PC-9 (cell line): ENCODE results near the gene ANXA7. TPM values are rescaled to one million over a fixed set of nuclear protein-coding genes. Genes with fewer than 3 reads are reported as not detected.

Experiments
- BruUV-seq: library from RNA; stranded (reverse); fragments of 400-500 nt; replicated peaks from 2 replicates; lab custom pipeline; 2021; lab: Mats Ljungman, UMichigan
- CTCF ChIA-PET: fragments of 300-600 bp; sonication (Branson Sonifier 250); formaldehyde crosslinking; loops from one replicate; lab custom pipeline; 2022; ENCODE audit warnings: antibody characterized with exemption; lab: Charles Lee
- POLR2A ChIA-PET: fragments of 300-600 bp; sonication (Branson Sonifier 250); formaldehyde crosslinking; loops from one replicate; lab custom pipeline; 2022; ENCODE audit warnings: antibody characterized with exemption; ENCODE audit not compliant: unreplicated experiment; lab: Charles Lee
- DNase-seq, 2 experiments: peaks; one replicate each; pipeline versions ENCODE4 v3.0.0 to v3.0.0-alpha.2; 2015 to 2022; ENCODE audit warnings: mixed read lengths in 1 of 2
- H2AFZ ChIP-seq: fragments of 200-600 bp; sonication (generic); 2 replicates; pipeline ENCODE4 v1.8.1; 2017; ENCODE audit warnings: antibody characterized with exemption
- H3F3A ChIP-seq: fragments of 200-600 bp; sonication (generic); 2 replicates; pipeline ENCODE4 v1.8.1; 2017; ENCODE audit warnings: antibody characterized with exemption, mild to moderate bottlenecking, low read depth; ENCODE audit not compliant: insufficient read depth
- H3K27ac ChIP-seq: fragments of 200-600 bp; sonication (generic); 2 replicates; pipeline ENCODE4 v1.6.1; 2016; ENCODE audit warnings: mixed run types
- H3K27me3 ChIP-seq: fragments of 200-600 bp; sonication (generic); 2 replicates; pipeline ENCODE4 v1.6.1; 2016; ENCODE audit warnings: low read depth, mixed run types; ENCODE audit not compliant: insufficient read depth
- H3K36me3 ChIP-seq: fragments of 200-600 bp; sonication (generic); 2 replicates; pipeline ENCODE4 v1.6.1; 2016; ENCODE audit warnings: low read depth, mixed run types
- H3K4me1 ChIP-seq: fragments of 200-600 bp; sonication (generic); replicated peaks from 2 replicates; pipeline ENCODE4 v1.6.1; 2016; ENCODE audit warnings: mixed run types; ENCODE audit not compliant: insufficient read depth
- H3K4me2 ChIP-seq: fragments of 200-600 bp; sonication (generic); 2 replicates; pipeline ENCODE4 v1.6.1; 2017; ENCODE audit warnings: mixed run types
- H3K4me3 ChIP-seq: fragments of 200-600 bp; sonication (generic); 2 replicates; pipeline ENCODE4 v1.6.1; 2016; ENCODE audit warnings: mixed run types
- H3K79me2 ChIP-seq: fragments of 200-600 bp; sonication (generic); 2 replicates; pipeline ENCODE4 v1.6.1; 2017; ENCODE audit warnings: low read depth, mixed run types
- H3K9me2 ChIP-seq: fragments of 200-600 bp; sonication (generic); 2 replicates; pipeline ENCODE4 v1.8.1; 2017; ENCODE audit warnings: mild to moderate bottlenecking; ENCODE audit not compliant: insufficient read depth
- H3K9me3 ChIP-seq: fragments of 200-600 bp; sonication (generic); 2 replicates; pipeline ENCODE4 v1.8.1; 2016; ENCODE audit warnings: low read depth; ENCODE audit not compliant: insufficient read depth
- H4K20me1 ChIP-seq: fragments of 200-600 bp; sonication (generic); 2 replicates; pipeline ENCODE4 v1.8.1; 2017; ENCODE audit not compliant: insufficient read depth
- CTCF ChIP-seq: fragments of 200-600 bp; sonication (generic); conservative IDR thresholded peaks from 2 replicates; pipeline ENCODE4 v1.6.1; 2017; ENCODE audit warnings: mixed run types, antibody characterized with exemption, mild to moderate bottlenecking, moderate library complexity
- EZH2 ChIP-seq: fragments of 200-600 bp; sonication (generic); IDR thresholded peaks from 2 replicates; pipeline ENCODE4 v1.8.0; 2017; ENCODE audit warnings: antibody characterized with exemption, low read depth
- intact Hi-C: fragments of 100-400 bp; cut with micrococcal nuclease; formaldehyde crosslinking; loops from one replicate; pipeline ENCODE4 v1.10.0; 2022; ENCODE audit not compliant: unreplicated experiment
- total RNA-seq: library from RNA; stranded (reverse); gene quantifications from 2 replicates; pipeline ENCODE4 v1.2.3, GENCODE V29; 2021

ANXA7 gene
- total RNA-seq, 1 experiment from 2014 or later, result 154 TPM

- H3K4me1 ChIP-seq, result no peaks in the 10 kb centered on the region
- H3K4me2 ChIP-seq, result no peak overlapping the region
- no peaks in the 10 kb centered on the region for H3K79me2 ChIP-seq
- H3K9me2 ChIP-seq, result no peaks in the 10 kb centered on the region
- no peaks in the 10 kb centered on the region for H3F3A ChIP-seq
- no peaks in the 10 kb centered on the region for H3K36me3 ChIP-seq
- H3K9me3 ChIP-seq, result no peaks in the 10 kb centered on the region
- ChIA-PET CTCF (no interaction called here), POLR2A (no interaction called here)
- no peak for TF ChIP-seq CTCF
- TF ChIP-seq EZH2, result no peak
- H4K20me1 ChIP-seq, result no peaks in the 10 kb centered on the region
- H3K4me3 ChIP-seq, result no peak overlapping the region
- intact Hi-C loops, result no loop called here
- no TSS peak for BruUV-seq
- DNase-seq, result no peak
- H3K27ac ChIP-seq, result no peak overlapping the region
- H3K27me3 ChIP-seq, result no peaks in the 10 kb centered on the region
- H2AFZ ChIP-seq, result no peak overlapping the region
These were observed 33.1 kb upstream of the ANXA7 start for GRCh38 chr10:73446926-73447325.

GRCh38 chr10:73444457-73444856 is 30.6 kb upstream of the ANXA7 start:
- H3K27me3 ChIP-seq, result no peaks in the 10 kb centered on the region
- H3K4me3 ChIP-seq, result no peak overlapping the region
- H3K79me2 ChIP-seq, result no peaks in the 10 kb centered on the region
- H3F3A ChIP-seq, result no peaks in the 10 kb centered on the region
- TF ChIP-seq EZH2 (no peak), CTCF (no peak)
- no peak overlapping the region for H3K27ac ChIP-seq
- H3K9me3 ChIP-seq, result no peaks in the 10 kb centered on the region
- intact Hi-C loops, result no loop called here
- no peak overlapping the region for H3K4me2 ChIP-seq
- no peaks in the 10 kb centered on the region for H3K9me2 ChIP-seq
- H2AFZ ChIP-seq, result no peak overlapping the region
- ChIA-PET CTCF (no interaction called here), POLR2A (no interaction called here)
- H3K36me3 ChIP-seq, result no peaks in the 10 kb centered on the region
- H4K20me1 ChIP-seq, result no peaks in the 10 kb centered on the region
- no TSS peak for BruUV-seq
- no peaks in the 10 kb centered on the region for H3K4me1 ChIP-seq
- DNase-seq, result no peak

- no peak overlapping the region for H3K4me2 ChIP-seq
- POLR2A ChIA-PET, result no interaction called here
These were observed 25.9 kb upstream of the ANXA7 start for GRCh38 chr10:73439605-73440312.

More at GRCh38 chr10:73439605-73440312, 25.9 kb upstream of the ANXA7 start:
- H3K9me3 ChIP-seq, result no peaks in the 10 kb centered on the region
- H3K27ac ChIP-seq, result no peak overlapping the region
- no peak overlapping the region for H3K4me3 ChIP-seq
- DNase-seq, result no peak
- H3K9me2 ChIP-seq, result no peaks in the 10 kb centered on the region
- no peak for TF ChIP-seq EZH2
- no peak for TF ChIP-seq CTCF
- no peaks in the 10 kb centered on the region for H4K20me1 ChIP-seq
- H3K36me3 ChIP-seq, result no peaks in the 10 kb centered on the region
- H3K4me1 ChIP-seq, result no peaks in the 10 kb centered on the region
- no peak overlapping the region for H2AFZ ChIP-seq
- BruUV-seq, result no TSS peak
- intact Hi-C loops, result no loop called here
- CTCF ChIA-PET, result no interaction called here
- no peaks in the 10 kb centered on the region for H3F3A ChIP-seq
- no peaks in the 10 kb centered on the region for H3K79me2 ChIP-seq
- H3K27me3 ChIP-seq, result no peaks in the 10 kb centered on the region
